SK-N-MC (cell line): Measurements from ENCODE around the gene INIP.

Experiments used
- EZH2 ChIP-seq: fragments of 200-600 bp; sonication (generic); IDR thresholded peaks from one replicate; pipeline ENCODE4 v1.6.1; 2017; ENCODE audit warnings: antibody characterized with exemption
- POLR2AphosphoS5 ChIP-seq: IDR thresholded peaks from 2 replicates; pipeline ENCODE4 v1.6.1; 2012; ENCODE audit warnings: mild to moderate bottlenecking, low read depth, low read length, borderline replicate concordance

GRCh38 chr9:112655668-112656067 is 62.2 kb downstream of the INIP start:
- TF ChIP-seq EZH2 (no peak), POLR2AphosphoS5 (no peak)
